ENCODE results near the gene C2CD4B. TPM values are rescaled to one million over a fixed set of nuclear protein-coding genes. Genes with fewer than 3 reads are reported as not detected.

Gene C2CD4B
- total RNA-seq, 1 experiment from 2014 or later, result 1.3 TPM

- no peak for TF ChIP-seq PRDM15 (CRISPR knock-in tag; IDR thresholded peaks at IDR 0.05)
Measured at GRCh38 chr15:62141643-62142588, 23.2 kb downstream of the C2CD4B start (continued).

- no peak for ATAC-seq
- TF ChIP-seq AFF4 (CRISPR knock-in tag; IDR thresholded peaks at IDR 0.05; ENCODE audit: borderline replicate concordance), result no peak
- no peak for TF ChIP-seq SMAD4 (CRISPR knock-in tag; IDR thresholded peaks at IDR 0.05)
- no peak for TF ChIP-seq MAX (CRISPR knock-in tag; IDR thresholded peaks at IDR 0.05)
- TF ChIP-seq RORB (CRISPR knock-in tag; IDR thresholded peaks at IDR 0.05), result no peak
- no peak for TF ChIP-seq PRDM15 (CRISPR knock-in tag; IDR thresholded peaks at IDR 0.05)
- no peak for TF ChIP-seq FOXP1 (CRISPR knock-in tag; IDR thresholded peaks at IDR 0.05; ENCODE audit: borderline replicate concordance)
- TF ChIP-seq PRRX2 (CRISPR knock-in tag; IDR thresholded peaks at IDR 0.05), result no peak
- no peak for TF ChIP-seq JUN (CRISPR knock-in tag; IDR thresholded peaks at IDR 0.05)
- no peak for TF ChIP-seq ZNF232 (CRISPR knock-in tag; IDR thresholded peaks at IDR 0.05)
- TF ChIP-seq SP1 (CRISPR knock-in tag; conservative IDR thresholded peaks at IDR 0.05), result no peak
- TF ChIP-seq ZBTB43 (CRISPR knock-in tag; IDR thresholded peaks at IDR 0.05), result no peak
- no peak for TF ChIP-seq GTF2I (CRISPR knock-in tag; conservative IDR thresholded peaks at IDR 0.05)
- CTCF ChIA-PET, result no interaction called here
Measured at GRCh38 chr15:62141200-62141599, 23.9 kb downstream of the C2CD4B start.

More at GRCh38 chr15:62141200-62141599, 23.9 kb downstream of the C2CD4B start:
- Mint-ChIP-seq H3K4me3 (no peak overlapping the region), H3K9me3 (peaks cover 7% of the 10 kb centered on the region), H3K27me3 (ENCODE audit: low read depth) (peaks cover 7% of the 10 kb centered on the region), H3K4me1 (peaks cover 23% of the 10 kb centered on the region), H3K36me3 (peaks cover 7% of the 10 kb centered on the region; the same call in 1 of the 2 replicates), H3K27ac (no peak overlapping the region)
- no peak for DNase-seq (ENCODE audit: low spot score)
- POLR2A ChIA-PET, result no interaction called here

Measured in WTC11 (cell line).